Type B pancreatic cell (in vitro differentiated cells): Measurements from ENCODE around the gene VN1R5. TPM values are rescaled to one million over a fixed set of nuclear protein-coding genes. Genes with fewer than 3 reads are reported as not detected.

ENCODE experiments used
- DNase-seq: peaks from one replicate; pipeline ENCODE4 v3.0.0; 2021; ENCODE audit warnings: mixed read lengths; ENCODE audit not compliant: unreplicated experiment; ENCODE audit errors: extremely low spot score
- H3K27ac Mint-ChIP-seq: 2 replicates; pipeline ENCODE4 v1.8.0; 2021; ENCODE audit warnings: mild to moderate bottlenecking, mixed read lengths
- H3K27me3 Mint-ChIP-seq: 2 replicates; pipeline ENCODE4 v1.8.0; 2021; ENCODE audit warnings: mixed read lengths
- H3K36me3 Mint-ChIP-seq: 2 replicates; pipeline ENCODE4 v1.8.0; 2021; ENCODE audit warnings: mixed read lengths
- H3K4me1 Mint-ChIP-seq: one replicate; pipeline ENCODE4 v1.8.0; 2021; ENCODE audit warnings: mixed read lengths; ENCODE audit not compliant: unreplicated experiment
- H3K4me3 Mint-ChIP-seq: 2 replicates; pipeline ENCODE4 v1.8.0; 2021; ENCODE audit warnings: mild to moderate bottlenecking, mixed read lengths
- H3K9me3 Mint-ChIP-seq: 2 replicates; pipeline ENCODE4 v1.8.0; 2021; ENCODE audit warnings: mixed read lengths
- CTCF ChIP-seq: fragments of 200-600 bp; sonication (generic); conservative IDR thresholded peaks from 2 replicates; pipeline ENCODE4 v1.5.0; 2021; ENCODE audit warnings: antibody characterized with exemption, mild to moderate bottlenecking
- total RNA-seq: library from RNA; stranded (reverse); gene quantifications from 2 replicates; pipeline ENCODE4 v1.2.1, GENCODE V29; 2021; ENCODE audit warnings: low replicate concordance

VN1R5 gene
- total RNA-seq, 1 donor from 2014 or later = not detected

- Mint-ChIP-seq H3K9me3 (peaks cover 6% of the 10 kb centered on the region), H3K36me3 (no peaks in the 10 kb centered on the region), H3K27me3 (peaks cover 7% of the 10 kb centered on the region), H3K27ac (no peak overlapping the region), H3K4me3 (no peak overlapping the region), H3K4me1 (no peaks in the 10 kb centered on the region)
- TF ChIP-seq CTCF = no peak
- no peak for DNase-seq
These were observed 27.7 kb upstream of the VN1R5 start for GRCh38 chr1:247228133-247228532.

GRCh38 chr1:247241691-247242090, 14.2 kb upstream of the VN1R5 start:
- H3K36me3 Mint-ChIP-seq = no peaks in the 10 kb centered on the region
- H3K4me1 Mint-ChIP-seq = no peaks in the 10 kb centered on the region
- H3K27me3 Mint-ChIP-seq = no peaks in the 10 kb centered on the region
- no peak overlapping the region for H3K4me3 Mint-ChIP-seq
- H3K27ac Mint-ChIP-seq = no peak overlapping the region
- DNase-seq = no peak
- peaks cover 5% of the 10 kb centered on the region for H3K9me3 Mint-ChIP-seq
- no peak for TF ChIP-seq CTCF

GRCh38 chr1:247243524-247244137, 12.2 kb upstream of the VN1R5 start:
- no peaks in the 10 kb centered on the region for H3K36me3 Mint-ChIP-seq
- no peak for DNase-seq
- H3K9me3 Mint-ChIP-seq = peaks cover 9% of the 10 kb centered on the region
- H3K4me3 Mint-ChIP-seq = no peak overlapping the region
- no peak for TF ChIP-seq CTCF
- H3K4me1 Mint-ChIP-seq = no peaks in the 10 kb centered on the region
- no peaks in the 10 kb centered on the region for H3K27me3 Mint-ChIP-seq
- no peak overlapping the region for H3K27ac Mint-ChIP-seq

GRCh38 chr1:247246325-247247115, 9.4 kb upstream of the VN1R5 start:
- Mint-ChIP-seq H3K4me3 (no peak overlapping the region), H3K27ac (no peak overlapping the region), H3K27me3 (no peaks in the 10 kb centered on the region), H3K36me3 (no peaks in the 10 kb centered on the region), H3K9me3 (peaks cover 9% of the 10 kb centered on the region), H3K4me1 (no peaks in the 10 kb centered on the region)
- DNase-seq = no peak
- TF ChIP-seq CTCF = no peak

GRCh38 chr1:247247568-247247967, 8.3 kb upstream of the VN1R5 start:
- Mint-ChIP-seq H3K36me3 (no peaks in the 10 kb centered on the region), H3K27me3 (no peaks in the 10 kb centered on the region), H3K27ac (no peak overlapping the region), H3K4me3 (no peak overlapping the region), H3K4me1 (no peaks in the 10 kb centered on the region), H3K9me3 (peaks cover 9% of the 10 kb centered on the region)
- DNase-seq = no peak
- no peak for TF ChIP-seq CTCF
